Airway epithelial cell (primary cell): ENCODE data around the gene TSPAN19. TPM values are rescaled to one million over a fixed set of nuclear protein-coding genes. Genes with fewer than 3 reads are reported as not detected.

Source experiments
- total RNA-seq: library from RNA; depleted of rRNA; stranded (reverse); fragments of >200 nt; gene quantifications from 2 replicates; pipeline ENCODE4 v1.2.3, GENCODE V29; 2015

Gene TSPAN19
- total RNA-seq = 0.21 TPM in 1 of 2 replicates, not detected in the other

DNA sequence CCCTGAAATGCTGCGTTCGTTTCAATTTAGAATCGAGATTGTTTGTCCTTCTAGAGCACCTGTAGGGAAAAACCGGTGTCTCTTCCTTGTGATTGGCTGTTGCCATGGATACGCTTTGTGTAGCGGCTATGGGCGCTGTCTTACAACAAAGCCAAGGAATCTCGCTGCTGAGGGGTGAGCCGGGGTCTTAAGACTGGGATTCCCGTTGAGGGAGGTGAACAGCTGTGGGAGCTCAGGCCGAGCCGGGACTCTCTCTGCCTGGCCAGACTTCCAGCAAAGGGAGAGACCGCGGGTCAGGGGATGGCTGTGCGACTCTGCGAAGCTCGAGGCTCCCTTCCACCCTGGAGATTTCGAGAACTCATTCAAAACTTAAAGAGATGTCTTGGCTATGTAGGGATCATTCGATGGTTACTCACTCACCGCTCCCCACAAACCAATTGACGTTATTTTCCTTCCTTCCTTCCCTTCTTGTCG is at the start of gene TSPAN19, which contains the start of gene LRRIQ1:
TSS of gene TSPAN19 (minus strand) at position 44 of the 474 bp plus-strand sequence. CDS start 6,331 bp downstream, outside the sequence.
TSS of gene LRRIQ1 (plus strand) at position 118 of the 474 bp plus-strand sequence. CDS start 1,826 bp downstream, outside the sequence.

Other genes with a start within 250 kb of the TSPAN19 start
- 13.4 and 15.0 TPM in 2 replicates for gene SLC6A15, start 123.5 kb downstream of the TSPAN19 start, total RNA-seq
- 0.14 and 0.79 TPM in 2 replicates for gene LRRIQ1, start 74 bp upstream of the TSPAN19 start, total RNA-seq
- not detected in 2 replicates for gene ALX1, start 243.9 kb upstream of the TSPAN19 start, total RNA-seq